ENCODE measurements around the gene DROSHA. TPM values are rescaled to one million over a fixed set of nuclear protein-coding genes. Genes with fewer than 3 reads are reported as not detected.

The DROSHA gene
- total and polyA plus RNA-seq, 10 of the 15 experiments (the other 5 are each of a cell fraction or from before 2014, with no cell fraction given), result 27.9 to 55.0 (median 37.6) TPM

- no peak for FAIRE-seq
- Histone ChIP-seq H3K4me2 (ENCODE audit: control insufficient read depth, insufficient read depth) (0 out of 2 replicates have a peak overlapping the region, but pooled peaks have one; percentile 6), H3K79me2 (ENCODE audit: control insufficient read depth, insufficient read depth, low read length) (no peaks in the 10 kb centered on the region), H4K20me1 (ENCODE audit: control insufficient read depth, insufficient read depth) (no peaks in the 10 kb centered on the region), H3K27ac (ENCODE audit: control insufficient read depth, insufficient read depth) (no peak overlapping the region), H3K27me3 (replicated peaks in 1 of 2; ENCODE audit: control insufficient read depth in 2 of 2, insufficient read depth in 2 of 2, low read length in 1 of 2) (no peaks in the 10 kb centered on the region), H3K36me3 (ENCODE audit: control insufficient read depth in 2 of 2, insufficient read depth in 2 of 2, low read length in 1 of 2) (no peaks in the 10 kb centered on the region), H3K9me3 (replicated peaks; ENCODE audit: control insufficient read depth, insufficient read depth, low read length) (no peaks in the 10 kb centered on the region; the same call in 2 of the 3 replicates), H3K4me1 (ENCODE audit: control insufficient read depth, insufficient read depth, low read length) (peaks cover 11% of the 10 kb centered on the region), H3K4me3 (no peak overlapping the region), H2AFZ (ENCODE audit: control insufficient read depth, low read depth, low read length) (no peak overlapping the region), H3K9ac (ENCODE audit: control insufficient read depth, insufficient read depth, low read length) (no peak overlapping the region)
- CTCF ChIA-PET, result interaction anchor here (1.0 kb wide), 2 partner anchors 8 to 9 kb away, joined by 3 read pairs; no protein-coding TSS in a partner anchor
- ATAC-seq, result peak; percentile 94
- SMC1A ChIA-PET (ENCODE audit: uncharacterized antibody, unreplicated experiment), result interaction anchor here (0.7 kb wide), 1 partner anchor 764 kb away, joined by 4 read pairs; no protein-coding TSS in a partner anchor
- DNase-seq (ENCODE audit: low read depth, low spot score), result peak; percentile 48
- POLR2A ChIA-PET, result no interaction called here
- RAD21 ChIA-PET (ENCODE audit: unreplicated experiment), result no interaction called here
- intact Hi-C loops (cut with micrococcal nuclease; ENCODE audit: unreplicated experiment), result no loop called here
- no TSS peak for BruUV-seq (replicated peaks)
- WGBS (ENCODE audit: insufficient coverage, insufficient replicate concordance, low lambda C conversion rate, missing lambda C conversion rate), result 24% methylated on average over 14 of the region's 15 CpGs
- in situ Hi-C loops (cut with MboI), result no loop called here
- TF ChIP-seq ESRRA (IDR thresholded peaks at IDR 0.05; ENCODE audit: low read length) (no peak), ZNF24 (IDR thresholded peaks at IDR 0.05) (0 out of 2 replicates have a peak, but pooled peaks have one; percentile 40), IKZF2 (IDR thresholded peaks at IDR 0.05) (peak in 1 of 2 experiments; percentile 48; a peak in 1 of 4 replicates), NFXL1 (IDR thresholded peaks at IDR 0.05; ENCODE audit: borderline replicate concordance) (no peak), FOS (IDR thresholded peaks at IDR 0.05; ENCODE audit: borderline replicate concordance, extremely low read depth, insufficient read length) (no peak), TCF7 (IDR thresholded peaks at IDR 0.05; ENCODE audit: borderline replicate concordance) (peak; percentile 80; the same call in 1 of the 2 replicates), SREBF2 (IDR thresholded peaks at IDR 0.05; ENCODE audit: low read length) (no peak), ZNF384 (IDR thresholded peaks at IDR 0.05; ENCODE audit: borderline replicate concordance, low read depth, low read length) (peak; percentile 70), NFYA (IDR thresholded peaks at IDR 0.05; ENCODE audit: borderline replicate concordance, low read depth, low read length) (no peak), MTA2 (IDR thresholded peaks at IDR 0.05; ENCODE audit: low read depth) (peak; percentile 72), RELB (IDR thresholded peaks at IDR 0.05; ENCODE audit: low read depth) (peak; percentile 43; the same call in 1 of the 2 replicates), ETV6 (conservative IDR thresholded peaks at IDR 0.05 in 1 of 2, IDR thresholded peaks at IDR 0.05 in 1 of 2; ENCODE audit: borderline replicate concordance in 1 of 2, low read depth in 1 of 2) (no peak), RCOR1 (conservative IDR thresholded peaks at IDR 0.05; ENCODE audit: low read depth, low read length) (0 out of 2 replicates have a peak, but pooled peaks have one; percentile 30), PBX3 (IDR thresholded peaks at IDR 0.05; ENCODE audit: insufficient replicate concordance, low read depth, low read length) (no peak), RUNX3 (IDR thresholded peaks at IDR 0.05; ENCODE audit: low read length) (peak; percentile 81), PAX5 (IDR thresholded peaks at IDR 0.05; ENCODE audit: borderline replicate concordance, low read depth, low read length) (peak; percentile 25; the same call in 1 of the 2 replicates), SPI1 (IDR thresholded peaks at IDR 0.05; ENCODE audit: borderline replicate concordance, insufficient read depth, low read depth, low read length) (peak; percentile 68; the same call in 1 of the 2 replicates), IKZF1 (conservative IDR thresholded peaks at IDR 0.05) (peak; percentile 52), TARDBP (IDR thresholded peaks at IDR 0.05; ENCODE audit: borderline replicate concordance) (no peak), SMARCA5 (IDR thresholded peaks at IDR 0.05) (no peak)
Observed at GRCh38 chr5:31382051-31382878, 149.6 kb downstream of the DROSHA start.
